GM21717 (cell line): ENCODE measurements around the gene RFX1.
A peak's percentile ranks its signal among the peaks of the same experiment; 100 is the strongest.

ENCODE experiments used
- ATAC-seq: cut with Tn5 transposase; IDR thresholded peaks from one replicate; pipeline ENCODE4 v1.9.1; 2021; ENCODE audit warnings: mild to moderate bottlenecking, moderate library complexity; ENCODE audit not compliant: unreplicated experiment

Gene RFX1

DNA sequence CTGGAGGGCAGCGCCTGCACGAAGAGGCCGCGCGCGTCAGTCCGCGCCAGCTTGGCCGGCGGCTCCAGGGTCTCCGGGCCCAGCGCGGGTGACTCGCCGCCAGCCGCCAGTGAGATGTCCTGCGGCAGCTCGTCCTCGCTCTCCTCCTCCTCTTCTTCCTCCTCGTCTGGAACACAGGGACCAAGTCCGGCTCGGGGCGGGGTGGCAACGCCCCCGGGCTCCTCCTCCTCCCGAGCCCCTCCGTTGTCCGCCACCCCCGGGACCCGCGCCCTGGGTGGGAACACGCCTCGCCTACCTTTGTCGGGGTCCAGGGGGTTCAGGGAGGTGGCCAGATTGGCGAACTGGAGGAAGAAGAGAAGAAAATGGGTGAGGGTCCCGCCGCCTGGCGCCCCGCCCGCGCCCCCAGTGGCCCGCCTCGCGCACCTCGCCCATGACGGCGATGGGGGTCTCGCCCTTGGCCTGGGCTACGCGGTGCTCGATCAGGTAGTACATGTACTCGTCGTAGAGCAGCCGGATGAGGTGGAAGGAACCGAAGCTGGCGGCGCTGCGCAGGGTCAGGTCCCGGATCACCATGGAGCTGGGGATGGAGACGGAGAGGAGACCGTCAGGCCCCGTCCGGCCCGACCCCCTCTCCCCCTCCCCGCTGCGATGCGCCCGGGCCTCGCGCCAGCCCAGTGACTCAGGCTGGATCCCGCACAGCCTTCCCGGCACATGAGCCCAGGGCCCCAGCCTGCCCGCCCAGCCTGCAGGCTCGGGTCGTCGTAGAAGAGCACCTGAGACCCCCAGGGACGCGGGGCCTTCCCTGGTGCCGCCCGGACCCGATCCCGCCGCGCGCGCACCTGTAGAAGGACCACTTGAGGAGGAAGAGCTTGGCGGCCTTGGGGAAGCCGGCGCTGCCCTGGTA lies 43.2 kb downstream of the RFX1 start:
- no peak for ATAC-seq

GRCh38 chr19:13961826-13962698 lies 44.1 kb downstream of the RFX1 start:
- ATAC-seq, result no peak

DNA sequence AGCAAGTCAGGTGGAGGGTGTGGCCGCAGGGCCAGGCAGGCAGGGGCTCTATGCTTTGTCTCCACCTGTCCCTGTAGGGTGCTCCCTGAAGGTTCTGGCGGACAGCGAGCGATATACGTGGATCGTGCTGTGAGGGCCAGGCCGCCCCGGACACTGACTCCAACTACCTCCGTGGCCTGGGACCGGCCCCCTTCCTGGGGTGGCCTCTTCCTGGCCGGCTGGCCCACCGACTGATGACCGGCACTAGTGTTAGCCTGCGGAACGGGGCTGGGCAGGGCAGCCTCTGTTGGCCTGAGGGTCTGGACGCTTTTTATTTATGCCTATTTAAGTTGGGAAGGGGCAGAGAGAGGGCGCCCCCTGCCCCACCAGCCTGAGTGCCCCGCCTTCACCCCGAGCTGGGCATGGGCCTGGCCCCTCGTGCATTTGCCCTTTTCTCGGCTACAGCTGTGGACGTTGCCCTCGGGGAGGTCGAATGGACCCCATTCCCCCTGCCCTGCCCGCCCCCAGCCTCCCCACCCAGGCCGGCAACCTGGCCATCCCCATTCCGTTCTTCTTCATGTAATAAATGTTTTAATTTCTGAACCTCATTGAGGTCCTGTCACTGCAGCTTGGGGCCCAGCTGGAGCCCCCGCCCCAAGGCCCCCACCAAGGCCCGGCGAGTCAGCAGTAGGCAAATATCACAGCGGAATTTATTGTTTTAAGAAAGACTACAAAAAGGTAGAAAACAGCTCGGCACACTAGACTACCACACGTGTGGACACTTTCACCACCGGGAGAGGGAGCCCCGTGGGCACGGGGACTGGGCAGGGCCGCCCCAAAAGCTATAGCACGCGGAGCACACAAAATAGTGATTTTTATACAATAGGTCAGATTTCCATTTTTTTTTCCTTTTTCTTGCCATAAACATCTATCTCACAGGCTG lies 45.0 kb downstream of the RFX1 start:
- ATAC-seq, result no peak

DNA sequence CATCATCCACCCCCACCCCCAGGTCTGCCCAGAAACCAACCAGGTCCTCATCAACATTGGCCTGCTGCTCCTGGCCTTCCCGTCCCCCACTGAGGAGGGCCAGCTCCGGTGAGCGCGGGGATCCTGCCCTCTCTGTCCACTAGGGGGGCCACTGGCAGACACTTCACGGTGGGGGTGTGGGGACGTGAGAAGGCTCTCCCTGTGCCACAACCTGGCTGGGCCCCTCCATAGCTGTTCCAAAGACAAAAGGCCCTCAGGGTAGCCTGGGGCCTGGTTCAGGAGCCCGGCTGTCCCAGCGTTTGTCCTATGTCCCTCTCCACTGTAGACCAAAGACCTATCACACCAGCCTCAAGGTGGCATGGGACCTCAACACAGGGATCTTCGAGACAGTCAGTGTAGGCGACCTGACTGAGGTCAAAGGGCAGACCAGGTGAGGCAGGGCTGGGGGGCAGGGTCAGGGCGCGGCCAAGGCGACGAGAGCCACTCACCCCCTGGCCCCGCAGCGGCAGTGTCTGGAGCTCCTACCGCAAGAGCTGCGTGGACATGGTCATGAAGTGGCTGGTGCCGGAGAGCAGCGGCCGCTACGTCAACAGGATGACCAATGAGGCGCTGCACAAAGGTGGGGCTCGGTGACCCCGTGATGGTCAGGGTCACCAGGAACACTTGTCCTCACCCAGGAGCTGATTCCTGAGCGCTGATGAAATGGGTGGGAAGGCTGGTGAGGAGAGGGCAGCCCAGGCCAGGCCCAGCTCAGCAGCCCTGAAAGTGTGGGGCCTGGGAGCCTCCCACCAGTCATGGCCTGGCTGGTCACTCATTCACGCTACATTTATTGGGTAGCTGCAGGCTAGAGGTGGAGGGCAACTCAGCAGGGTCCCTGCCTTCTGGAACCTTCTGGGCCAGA lies 45.9 kb downstream of the RFX1 start:
- no peak for ATAC-seq

- no peak for ATAC-seq
Measured at GRCh38 chr19:13959141-13959961, 46.8 kb downstream of the RFX1 start.

DNA sequence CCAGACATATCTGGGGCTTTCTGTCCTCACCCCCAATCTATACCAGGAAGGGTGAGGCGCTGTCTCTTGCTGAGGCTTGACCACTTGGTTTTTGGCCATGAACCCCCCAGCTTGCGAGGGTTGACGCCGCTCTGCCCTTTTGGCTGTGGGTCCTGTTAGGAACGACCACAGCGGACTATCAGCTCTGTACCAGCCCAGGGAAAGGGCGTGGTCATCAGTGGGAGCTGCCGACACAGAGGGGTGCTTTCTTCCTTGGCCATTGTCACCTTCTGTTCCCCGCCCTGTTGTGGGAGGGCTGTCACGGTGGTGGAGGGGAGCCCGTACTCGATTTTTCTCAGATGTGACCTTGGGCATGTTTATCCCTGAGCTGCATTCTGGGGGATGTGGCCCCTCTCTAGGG lies 48.1 kb downstream of the RFX1 start:
- no peak for ATAC-seq

DNA sequence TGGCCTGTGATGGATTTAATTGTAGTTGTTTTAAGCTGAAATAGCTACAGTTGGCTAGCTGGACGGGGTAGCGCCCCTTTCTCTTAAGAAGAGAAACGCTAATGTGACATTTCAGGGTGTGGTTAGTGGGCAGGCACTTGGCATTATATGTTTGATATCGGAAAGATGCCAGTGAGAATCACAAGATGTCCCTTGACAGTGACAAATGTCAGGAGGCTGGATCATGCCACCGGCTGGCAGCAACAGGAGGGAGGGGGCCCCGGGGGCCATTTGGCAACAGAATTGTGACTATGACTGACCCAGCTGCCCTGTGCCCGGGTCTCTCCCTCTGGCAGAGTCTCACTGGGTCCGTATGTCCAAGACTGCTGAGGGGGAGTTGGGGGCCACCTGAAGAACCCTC lies 49.1 kb downstream of the RFX1 start:
- no peak for ATAC-seq

GRCh38 chr19:13956365-13956744 lies 49.8 kb downstream of the RFX1 start:
- no peak for ATAC-seq

DNA sequence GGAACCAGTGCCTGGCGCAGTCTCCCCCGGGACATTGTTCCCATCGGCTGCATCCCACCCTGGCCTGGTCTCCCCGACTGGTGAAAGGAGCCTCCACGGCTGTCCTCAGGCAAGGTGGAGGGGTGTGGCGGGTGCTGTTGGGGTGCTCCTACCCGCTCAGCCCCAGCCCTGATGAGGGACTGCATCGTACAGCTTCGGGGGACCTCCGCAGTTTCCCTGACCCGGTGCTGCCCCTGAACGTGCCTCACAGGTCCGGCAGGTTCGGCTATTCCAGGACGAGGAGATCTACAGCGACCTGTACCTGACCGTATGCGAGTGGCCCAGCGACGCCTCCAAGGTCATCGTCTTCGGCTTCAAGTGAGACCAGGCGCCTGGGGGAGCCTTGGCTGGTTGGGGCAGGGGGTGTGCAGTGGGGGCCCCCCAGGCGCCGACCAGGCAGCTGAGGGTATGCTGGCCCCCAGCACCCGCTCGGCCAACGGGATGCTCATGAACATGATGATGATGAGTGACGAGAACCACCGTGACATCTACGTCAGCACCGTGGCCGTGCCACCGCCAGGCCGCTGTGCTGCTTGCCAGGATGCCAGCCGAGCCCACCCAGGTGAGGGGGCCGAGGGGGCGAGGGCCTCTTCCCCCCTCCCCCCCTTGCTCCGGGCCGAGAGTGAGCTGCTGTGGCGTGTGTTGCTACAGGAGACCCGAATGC lies 50.3 kb downstream of the RFX1 start:
- ATAC-seq, result no peak

GRCh38 chr19:13954185-13954584 lies 51.9 kb downstream of the RFX1 start:
- ATAC-seq, result no peak

DNA sequence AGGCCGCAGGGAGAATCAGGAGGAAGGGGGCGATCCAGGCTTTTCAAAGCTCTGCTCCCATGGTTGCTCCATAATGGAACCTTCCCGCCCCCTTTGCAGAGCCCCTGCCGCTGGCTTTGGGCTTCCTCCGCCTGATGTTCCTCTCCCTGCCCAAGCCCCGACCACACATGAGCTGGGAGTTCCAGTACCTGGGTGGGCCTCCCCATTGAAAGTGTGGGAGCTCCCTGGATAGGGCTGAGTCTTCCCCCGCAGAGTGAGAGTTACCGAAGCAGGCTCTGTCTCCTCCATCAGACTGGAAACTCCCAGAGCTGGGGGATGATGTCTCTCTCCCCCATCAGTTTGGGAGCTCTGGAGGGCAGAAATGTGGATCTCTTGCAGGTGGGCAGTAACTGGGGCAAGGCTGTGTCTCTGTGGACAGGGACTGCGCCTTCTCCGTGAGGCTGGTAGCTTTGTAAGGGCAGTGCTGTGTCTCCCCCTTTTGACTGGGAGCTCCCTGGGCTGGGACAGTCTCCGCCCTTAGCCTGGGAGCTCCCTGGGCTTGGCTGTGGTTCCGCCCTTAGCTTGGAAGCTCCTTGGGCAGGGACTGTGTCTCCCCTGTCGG lies 53.1 kb downstream of the RFX1 start:
- ATAC-seq, result no peak

DNA sequence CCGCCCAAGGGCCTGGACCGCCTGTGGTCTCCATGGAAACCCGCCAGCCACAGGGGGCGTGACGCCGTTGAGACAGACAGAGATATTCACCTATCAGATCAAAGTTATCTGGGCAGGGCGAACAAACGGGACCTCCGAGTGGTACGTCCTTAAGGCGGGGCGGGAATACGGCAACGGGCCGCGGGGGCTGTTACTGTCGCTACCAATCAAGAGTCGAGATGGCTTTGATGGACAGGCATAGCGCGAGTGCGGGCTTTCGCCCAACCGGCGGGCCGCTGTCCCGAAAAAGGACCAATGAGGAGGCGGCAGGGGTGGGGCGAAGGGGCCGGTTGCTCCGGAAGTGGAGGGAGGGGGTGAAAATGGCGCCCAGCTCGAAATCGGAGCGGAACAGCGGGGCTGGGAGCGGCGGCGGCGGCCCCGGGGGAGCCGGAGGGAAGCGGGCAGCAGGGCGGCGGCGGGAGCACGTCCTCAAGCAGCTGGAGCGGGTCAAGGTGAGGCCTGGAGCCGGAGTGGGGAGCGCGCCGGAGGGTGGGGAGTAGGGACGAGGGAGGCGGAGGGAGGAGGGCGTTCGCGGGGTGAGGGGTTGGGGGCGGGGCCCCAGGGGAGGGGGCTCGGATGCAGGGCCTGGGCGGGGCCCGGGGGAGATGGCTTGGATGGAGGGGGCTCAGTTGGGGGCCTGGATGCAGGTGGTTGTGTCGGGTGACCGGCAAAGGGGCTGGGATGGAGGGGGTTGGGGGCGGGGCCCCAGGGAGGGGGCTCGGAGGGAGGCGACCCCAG lies 53.8 kb downstream of the RFX1 start, which contains the start of gene DCAF15:
Gene DCAF15 (plus strand): TSS at position 356 of the 777 bp plus-strand sequence. CDS start 4 bp downstream, at position 360.
- ATAC-seq, result peak; percentile 88

DNA sequence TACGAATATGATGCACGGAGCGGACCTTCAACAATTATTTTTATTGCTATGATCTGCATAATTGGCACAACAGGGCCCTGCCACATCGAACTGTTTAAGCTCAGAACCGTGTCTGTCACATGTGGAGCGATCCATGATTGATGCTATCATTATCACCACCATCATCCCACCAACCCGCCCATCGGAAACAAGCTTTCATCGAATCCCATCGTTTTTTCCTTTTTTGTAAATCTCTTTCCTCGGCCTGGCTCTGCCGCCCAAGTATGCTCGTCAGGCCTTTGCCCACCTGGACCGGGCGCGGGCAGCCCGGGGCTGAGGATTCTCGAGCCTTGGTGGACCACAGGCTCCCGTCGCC lies 54.3 kb downstream of the RFX1 start:
- ATAC-seq, result no peak

GRCh38 chr19:13951043-13951442 lies 55.1 kb downstream of the RFX1 start:
- no peak for ATAC-seq

DNA sequence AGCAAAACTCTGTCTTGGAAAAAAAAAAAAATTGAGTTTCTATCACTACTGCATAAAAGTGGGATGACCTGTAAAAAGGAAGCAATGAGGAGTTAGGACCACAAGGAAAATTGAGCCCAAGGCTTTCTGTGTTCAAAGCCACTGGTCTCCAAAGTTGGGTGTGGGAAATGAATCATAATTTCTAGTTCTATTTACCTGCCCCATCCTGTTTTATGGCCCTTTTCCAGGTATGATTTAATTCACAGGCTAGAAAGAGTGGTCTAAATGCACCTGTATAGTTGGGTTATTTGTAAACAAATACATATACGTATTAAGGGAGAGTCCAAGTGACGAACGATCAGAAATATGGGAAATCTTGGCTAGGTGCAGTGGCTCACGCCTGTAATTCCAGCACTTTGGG lies 59.7 kb downstream of the RFX1 start:
- ATAC-seq, result no peak

DNA sequence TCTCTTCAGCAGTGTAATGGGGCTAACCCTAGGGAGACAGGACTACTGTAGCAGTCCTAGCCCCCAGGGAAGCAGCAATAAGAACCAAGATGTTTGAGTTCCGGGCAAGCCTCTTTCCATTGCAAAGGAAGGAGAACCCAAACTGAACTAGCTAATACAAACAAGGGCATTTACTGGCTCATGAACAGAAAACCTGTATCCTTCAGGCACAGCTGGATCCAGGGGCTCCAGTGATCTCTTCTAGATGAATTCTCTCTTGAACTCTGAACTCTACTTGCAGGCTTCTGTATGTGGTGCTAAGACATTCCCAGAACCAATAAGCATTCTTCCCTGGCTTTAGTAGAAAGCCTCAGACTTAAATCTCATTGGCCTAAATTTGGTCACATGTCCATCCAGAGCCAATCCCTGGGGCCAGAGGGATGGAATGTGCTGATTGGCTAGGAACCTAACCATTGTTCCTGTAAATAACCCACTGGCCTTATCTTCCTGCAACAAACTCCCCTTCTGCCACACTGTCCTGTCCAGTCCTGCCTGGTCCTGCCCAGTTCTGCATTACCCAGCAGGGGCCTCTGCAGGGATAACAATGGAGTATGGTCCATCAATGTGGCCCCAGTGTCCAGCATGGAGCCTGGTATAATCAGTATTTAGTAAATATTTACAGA lies 64.0 kb downstream of the RFX1 start:
- ATAC-seq, result no peak
